Kidney glomerular epithelial cell (primary cell): ENCODE measurements around the gene GULP1.
"Not testable (repeated sequence)": the region's sequence is repeated elsewhere in the genome, so short reads cannot be mapped to it uniquely, and the experiment has no call there.

Experiments
- DNase-seq: peaks from one replicate; lab custom pipeline; 2025; lab: John Stamatoyannopoulos, UW

GULP1 gene

DNA sequence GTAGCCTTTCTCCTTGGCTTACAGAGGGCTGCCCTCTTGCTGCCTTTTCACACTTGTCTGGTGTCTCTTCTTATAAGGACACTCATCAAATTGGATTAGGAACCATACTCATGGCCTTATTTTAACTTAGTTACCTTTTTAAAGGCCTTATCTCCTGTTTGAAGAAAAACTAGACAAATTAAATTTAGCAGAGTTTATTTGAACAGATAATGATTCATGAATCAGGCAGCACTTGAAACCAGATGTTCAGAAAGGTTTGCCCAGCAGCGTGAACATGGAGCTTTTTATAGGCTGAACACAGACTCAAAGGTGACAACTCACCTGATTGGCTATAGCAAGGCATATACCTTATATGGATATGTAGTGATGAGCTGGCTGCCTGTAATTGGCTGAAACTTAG, 238.0 kb downstream of the GULP1 start:
- no peak for DNase-seq

DNA sequence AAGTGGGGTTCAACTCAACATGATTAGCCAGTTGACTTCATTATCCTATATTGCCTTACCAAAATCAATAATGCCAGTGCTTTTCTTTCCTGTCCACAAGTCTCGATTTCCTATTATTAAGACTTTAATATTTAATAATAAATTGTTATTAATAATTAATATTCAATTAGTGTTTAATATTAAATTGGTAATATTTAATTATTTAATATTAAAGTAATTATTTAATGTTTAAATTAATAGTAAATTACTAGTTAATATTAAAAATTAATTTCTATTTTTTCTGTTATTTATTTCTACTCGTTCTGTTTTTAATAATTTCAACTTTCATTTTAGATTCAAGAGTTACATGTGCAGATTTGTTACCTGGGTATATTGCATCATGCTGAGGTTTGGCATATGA, 243.2 kb downstream of the GULP1 start:
- DNase-seq, result no peak

DNA sequence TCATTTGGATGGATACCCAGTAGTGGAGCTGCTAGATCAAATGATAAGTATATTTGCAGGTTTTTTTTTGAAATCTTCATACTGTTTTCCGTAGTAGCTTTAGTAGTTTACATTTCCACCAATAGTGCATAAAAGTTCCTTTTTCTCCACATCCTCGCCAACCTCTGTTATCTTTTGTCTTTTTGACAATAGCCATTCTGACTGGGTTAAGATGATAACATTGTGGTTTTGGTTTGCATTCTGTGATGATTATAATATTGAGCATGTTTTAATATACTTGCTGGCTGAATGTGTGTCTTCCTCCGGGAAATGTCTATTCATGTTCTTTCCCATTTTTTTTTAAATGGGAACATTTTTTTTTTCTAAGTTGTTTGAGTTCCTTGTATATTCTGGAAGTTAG, 260.0 kb downstream of the GULP1 start:
- no peak for DNase-seq

DNA sequence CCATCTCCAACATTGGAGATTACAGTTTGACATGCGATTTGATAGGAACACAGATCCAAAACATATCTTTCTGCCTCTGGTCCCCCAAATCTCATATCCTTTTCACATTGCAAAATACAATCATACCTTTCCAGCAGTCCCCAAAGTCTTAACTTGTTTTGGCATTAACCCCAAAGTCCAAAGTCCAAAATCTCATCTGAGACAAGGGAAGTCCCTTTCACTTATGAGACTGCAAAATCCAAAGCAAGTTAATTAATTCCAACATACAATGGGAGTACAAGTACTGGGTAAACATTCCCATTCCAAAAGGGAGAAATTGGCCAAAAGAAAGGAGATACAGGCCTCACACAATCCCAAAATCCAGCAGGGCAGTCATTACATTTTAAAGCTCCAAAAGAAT, 265.4 kb downstream of the GULP1 start:
- no peak for DNase-seq

DNA sequence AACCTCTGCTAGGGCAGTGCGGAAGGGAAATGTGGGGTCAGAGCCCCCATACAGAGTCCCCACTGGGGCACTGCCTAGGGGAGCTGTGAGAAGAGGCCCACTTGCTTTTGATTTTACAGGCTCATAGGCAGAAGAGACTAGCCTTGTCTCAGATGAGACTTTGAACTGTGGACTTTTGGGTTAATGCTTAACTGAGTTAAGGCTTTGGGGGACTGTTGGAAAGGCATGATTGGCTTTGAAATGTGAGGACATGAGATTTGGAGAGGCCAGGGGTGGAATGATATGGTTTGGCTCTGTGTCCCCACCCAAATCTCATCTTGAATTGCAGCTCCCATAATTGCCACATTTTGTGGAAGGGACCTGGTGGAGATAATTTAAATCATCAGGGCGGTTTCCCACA, 267.8 kb downstream of the GULP1 start:
- DNase-seq, result not testable (repeated sequence)

DNA sequence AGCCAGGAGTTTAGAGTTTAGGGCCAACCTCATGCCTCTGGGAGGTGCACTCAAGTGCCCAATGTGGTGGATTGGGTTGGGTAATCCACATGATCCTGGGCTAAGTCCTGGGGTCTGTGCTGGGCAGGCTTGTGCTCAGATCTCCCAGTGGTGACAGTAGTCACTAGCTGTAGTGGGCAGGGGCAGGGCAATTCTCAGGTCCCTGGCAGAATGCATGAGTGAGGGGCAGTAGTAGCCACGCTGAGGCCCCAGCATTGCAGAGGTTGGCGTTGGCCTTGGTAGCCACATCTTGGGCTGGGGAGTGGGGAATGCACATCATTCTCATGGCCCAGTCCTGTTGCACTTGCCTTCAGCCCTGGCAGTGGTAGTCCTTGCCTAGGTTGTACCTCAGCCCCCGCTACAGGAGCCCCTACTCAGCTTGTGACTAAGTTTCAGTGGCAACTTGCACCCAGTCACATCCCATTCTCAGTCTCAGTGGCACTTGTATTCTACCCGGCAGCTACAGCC, 269.9 kb downstream of the GULP1 start:
- no peak for DNase-seq

DNA sequence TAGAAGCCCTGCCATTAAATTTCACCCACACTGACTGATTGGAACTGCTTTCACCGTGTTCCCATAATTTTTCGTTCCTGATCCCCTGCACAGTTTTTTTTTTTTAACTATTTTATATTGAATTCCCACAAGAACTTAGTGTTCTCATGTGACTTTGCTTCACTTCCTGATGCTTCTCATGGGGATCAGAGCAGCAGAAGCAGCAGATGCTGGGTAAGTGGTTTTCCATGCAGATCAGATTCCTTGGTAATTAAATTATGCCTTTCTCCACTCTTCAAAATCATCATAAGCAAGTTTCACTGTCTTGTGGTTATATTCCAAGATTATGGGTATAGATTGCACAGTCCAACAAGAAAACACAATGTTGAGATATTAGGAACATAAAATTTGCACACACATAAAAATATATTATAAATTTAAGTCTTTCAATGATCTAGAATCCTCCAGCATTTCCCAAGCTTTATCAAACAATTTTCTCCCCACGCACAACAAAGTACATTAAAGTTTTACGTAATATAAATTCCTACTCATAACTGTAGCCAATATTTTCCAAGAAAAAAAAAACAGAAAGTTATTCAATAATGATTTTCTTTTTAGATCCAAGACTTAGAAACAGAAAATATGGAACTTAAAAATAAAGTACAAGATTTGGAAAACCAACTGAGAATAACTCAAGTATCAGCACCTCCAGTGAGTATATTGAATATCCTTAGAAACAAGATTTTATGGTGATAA, 277.9 kb downstream of the GULP1 start:
- no peak for DNase-seq

DNA sequence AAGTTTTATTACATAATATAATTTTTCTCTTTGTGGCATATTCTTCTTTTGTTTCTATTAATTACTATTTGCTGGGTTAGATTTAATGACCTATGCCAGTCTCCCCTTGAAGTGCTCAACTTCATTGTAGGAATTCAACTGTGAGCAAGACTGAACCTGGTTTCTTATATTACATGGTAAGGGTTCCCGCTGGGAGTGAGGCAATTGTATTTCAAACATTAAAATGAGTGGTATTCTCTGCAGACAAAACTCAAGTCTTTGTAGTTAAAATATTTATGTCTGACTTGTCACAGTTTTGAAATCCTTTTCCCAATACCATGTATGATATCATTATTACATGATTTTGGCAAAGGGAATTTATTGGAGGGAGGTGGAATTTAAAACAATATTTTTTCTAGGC, 278.7 kb downstream of the GULP1 start:
- DNase-seq, result no peak

DNA sequence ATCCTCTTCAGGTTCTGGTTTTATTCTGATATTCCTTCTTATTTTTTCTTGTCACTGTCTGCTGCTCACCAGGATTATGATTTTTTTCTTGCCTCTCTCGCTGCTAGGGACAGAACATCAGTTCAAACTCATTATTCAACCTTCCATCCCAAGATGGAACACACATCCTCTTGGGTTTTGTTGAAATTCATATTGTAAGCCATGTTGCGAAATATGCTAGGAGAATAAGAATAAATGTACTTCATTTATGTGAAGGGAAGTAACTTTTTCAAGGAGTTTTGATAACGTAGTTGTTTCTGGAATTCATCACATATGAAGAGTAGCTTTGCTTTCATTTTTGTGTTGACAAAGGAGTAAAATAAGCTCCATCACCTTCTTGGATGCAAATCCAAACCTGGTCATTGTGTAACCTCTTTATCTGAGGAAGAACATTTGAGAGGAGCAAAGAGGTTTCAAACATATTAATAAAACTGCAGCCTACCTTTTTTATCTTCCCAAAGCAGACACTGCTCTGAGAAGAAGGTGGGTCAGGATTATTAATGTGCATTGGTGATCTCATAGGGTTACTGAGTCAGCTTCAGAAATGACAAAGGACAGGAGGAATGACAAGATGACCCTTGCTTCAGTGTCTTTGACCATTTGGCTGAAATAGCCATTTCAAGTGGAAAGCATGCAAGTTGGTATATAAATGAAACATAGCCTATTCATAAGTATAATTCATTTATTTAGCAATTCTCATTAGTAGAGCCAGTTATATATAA, 280.0 kb downstream of the GULP1 start:
- DNase-seq, result no peak

DNA sequence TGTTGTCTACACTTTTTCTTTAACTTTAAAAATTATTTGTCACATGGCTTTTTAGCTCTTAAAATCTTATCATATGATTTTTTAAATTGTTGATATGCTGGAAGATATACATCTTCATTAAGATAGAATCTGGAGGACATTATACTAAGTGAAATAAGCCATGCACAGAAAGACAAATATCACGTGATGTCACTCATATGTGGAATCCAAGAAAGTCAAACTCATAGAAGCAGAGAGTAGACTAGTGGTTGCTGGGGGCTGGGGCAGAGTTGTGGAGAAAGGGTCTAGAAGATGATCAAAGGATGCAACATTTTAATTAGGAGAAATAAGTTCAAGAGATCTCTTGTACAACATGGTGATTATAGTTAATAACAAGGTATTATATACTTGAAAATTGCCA, 280.9 kb downstream of the GULP1 start:
- DNase-seq, result no peak

DNA sequence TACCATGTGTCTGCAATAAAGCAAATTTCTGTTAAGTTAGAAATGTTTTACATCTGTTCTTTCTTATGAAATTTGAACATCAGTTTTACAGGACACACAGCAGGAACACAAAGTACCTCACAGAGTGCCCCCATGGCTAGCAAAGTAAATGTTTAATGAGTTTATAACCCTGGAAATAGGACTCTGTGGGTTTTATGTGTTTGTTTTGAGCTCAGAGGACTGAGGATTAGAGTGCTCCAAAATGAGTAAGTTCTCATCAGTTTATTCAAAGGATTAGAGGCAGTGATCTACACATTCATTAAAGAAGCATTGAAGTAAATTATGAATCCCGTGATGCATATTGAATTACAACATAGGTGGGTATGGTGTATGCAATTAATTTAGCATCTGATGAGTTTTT, 281.8 kb downstream of the GULP1 start:
- DNase-seq, result no peak

DNA sequence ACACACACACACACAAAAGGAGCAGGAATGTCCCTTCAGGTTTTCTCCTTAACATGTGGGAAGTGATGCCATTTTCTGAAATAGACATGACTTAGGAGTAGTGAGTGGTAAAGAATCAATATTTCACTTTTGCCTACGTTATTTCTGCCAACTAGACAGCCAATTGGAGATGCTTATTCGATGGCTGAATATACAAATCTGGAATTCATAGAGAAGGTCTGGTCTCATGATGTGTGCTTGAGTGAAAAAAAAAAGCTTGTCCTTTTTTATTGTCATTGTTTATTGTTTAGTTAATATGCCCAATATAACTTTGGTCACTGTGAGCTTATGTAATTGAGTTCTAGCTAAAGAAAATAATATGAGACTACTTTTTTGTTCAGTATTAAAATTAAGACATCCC, 284.3 kb downstream of the GULP1 start:
- no peak for DNase-seq

DNA sequence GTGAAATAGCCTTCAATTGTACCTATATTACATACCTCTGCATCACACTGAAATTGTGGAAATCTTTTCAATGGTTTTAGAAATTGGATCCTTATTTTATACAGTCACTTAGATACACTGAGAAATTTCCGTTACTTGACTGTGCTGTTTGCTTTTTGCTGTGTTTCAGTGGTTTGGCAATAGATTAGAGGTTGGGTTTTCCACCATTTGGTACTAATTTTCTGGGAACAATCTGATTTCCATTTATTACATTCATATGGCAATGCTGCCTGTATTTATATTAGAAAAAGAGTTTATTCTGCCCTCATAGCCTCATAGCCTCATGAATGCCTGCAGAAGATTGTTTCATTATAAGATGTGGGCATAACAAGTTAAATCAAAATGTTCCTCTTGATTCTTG, 285.0 kb downstream of the GULP1 start:
- DNase-seq, result no peak

DNA sequence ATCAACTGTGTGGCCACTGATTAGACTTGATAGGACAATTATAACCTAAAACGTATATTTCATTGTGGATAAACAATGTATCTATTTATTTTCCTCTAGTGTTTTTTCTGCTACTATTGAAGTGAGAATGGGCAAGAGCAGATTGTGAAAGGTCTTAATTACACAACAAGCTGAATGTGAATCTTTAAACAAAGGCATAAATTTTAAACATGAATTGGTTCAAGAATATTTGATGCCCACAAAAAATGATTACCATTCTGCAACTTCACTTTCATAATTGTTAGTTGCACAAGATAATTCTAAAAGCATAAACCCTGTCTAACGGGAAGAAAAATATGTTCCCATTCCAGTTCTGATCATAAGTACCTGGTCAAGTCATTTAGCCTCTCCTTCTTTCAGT, 285.6 kb downstream of the GULP1 start:
- DNase-seq, result no peak

DNA sequence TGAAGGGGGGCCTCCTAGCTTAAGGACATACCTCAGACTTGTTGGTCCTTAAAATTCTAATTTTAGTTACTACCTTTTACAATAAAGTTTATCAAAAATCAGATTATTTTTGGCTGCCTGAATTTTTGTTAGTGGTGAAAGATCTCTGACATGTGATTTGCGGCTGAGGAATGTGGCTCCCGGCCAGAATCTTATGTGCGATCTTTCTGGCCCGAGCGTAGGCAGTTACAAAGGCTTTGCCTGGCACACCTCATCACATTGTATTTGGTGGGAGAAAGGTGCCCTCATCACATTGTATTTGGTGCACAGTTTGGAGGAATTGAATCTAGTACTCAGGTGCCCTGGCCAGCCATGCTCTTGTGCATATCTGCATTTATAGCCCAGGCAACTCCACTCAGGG, 289.1 kb downstream of the GULP1 start:
- DNase-seq, result no peak

DNA sequence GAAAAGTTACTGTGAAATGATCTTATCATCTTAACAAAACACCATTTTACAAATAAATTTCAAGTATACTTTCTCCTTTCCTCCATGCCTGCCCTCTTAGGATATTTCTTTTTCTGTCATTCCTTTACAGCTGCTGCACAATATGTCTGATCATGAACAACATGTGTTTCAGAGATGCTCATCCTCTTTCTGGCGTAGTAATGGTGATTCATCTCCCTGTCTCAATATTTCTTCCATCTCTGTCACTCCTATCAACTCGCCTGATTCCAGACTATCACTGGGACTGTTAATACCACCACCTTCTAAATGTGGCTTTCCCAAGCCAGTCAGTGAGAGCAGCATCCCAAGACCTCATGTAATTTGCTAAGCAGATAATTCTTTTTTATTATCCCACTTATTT, 290.5 kb downstream of the GULP1 start:
- no peak for DNase-seq

DNA sequence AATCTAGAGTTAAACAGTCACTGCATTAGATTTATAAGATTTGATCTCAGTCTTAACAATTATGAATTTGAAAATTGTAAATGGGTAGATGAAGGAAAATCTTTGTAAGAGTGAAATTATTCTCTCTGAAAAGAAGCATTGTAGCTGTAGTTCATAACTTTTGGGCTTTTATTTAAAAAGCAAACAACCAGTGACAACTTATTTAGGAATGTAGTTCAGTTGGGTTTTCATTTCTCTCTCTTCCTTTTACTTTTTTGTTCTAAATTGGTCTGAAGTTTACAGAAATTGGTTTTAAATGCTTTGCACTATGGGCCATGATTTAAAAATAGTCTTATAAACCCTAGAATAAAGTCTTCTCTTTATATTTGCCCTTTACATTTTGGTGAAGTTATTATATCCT, 296.6 kb downstream of the GULP1 start:
- DNase-seq, result no peak

DNA sequence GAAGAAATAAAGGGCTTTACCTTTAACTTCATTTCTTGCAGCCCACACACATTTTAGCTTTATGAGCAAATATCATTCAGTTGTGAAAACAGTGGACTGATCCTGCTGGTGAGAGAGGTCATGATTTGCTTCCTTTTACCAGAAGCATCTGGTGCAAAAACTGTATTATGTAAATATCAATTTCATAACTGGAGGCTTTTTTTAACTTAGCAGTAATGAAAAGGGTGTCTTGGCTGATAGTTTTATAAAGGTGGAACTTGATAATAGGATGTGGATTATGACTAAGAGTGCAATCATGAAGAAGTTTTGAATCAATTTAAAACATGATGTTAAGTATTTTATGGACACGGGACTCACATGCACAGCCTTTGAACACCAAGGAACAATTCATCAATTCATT, 304.4 kb downstream of the GULP1 start:
- no peak for DNase-seq

DNA sequence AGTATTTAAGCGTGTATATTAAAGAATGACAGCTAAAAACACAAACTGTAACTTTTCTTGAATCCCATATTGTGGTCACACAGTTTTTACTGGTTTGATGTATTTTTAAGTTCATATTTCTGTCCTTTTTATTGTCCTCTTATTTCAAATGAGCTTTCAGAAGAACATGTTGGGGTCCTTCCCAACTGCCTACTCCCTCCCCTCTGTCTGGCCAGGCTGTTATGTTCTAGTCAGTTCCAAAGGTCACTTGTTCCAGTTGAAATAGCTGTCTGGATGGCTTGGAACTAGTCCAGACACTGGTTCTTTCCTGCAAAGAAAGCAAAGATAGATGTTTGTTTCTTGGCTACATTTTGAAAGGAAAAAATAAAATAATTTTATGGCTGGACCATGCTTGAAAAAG, 306.9 kb downstream of the GULP1 start:
- peak; percentile 24 for DNase-seq

DNA sequence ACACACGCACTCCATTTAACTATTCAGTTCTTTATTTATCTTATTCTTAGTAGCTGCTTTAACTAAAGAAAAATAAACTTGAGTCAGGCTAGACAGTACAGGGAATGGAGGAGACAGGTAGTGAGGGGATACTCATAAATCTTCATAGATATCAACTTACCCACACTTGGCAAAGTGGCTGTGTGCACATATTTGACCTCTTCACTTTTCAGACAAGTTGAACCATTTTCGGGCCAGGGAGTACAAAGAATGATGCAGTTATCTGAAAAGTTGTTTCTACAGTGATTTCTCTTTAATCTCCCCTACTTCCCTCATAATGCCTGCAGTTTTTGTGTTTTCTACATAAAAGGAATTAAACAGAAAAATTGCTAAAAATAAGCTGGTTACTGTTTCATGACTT, 307.5 kb downstream of the GULP1 start:
- DNase-seq, result peak; percentile 34

DNA sequence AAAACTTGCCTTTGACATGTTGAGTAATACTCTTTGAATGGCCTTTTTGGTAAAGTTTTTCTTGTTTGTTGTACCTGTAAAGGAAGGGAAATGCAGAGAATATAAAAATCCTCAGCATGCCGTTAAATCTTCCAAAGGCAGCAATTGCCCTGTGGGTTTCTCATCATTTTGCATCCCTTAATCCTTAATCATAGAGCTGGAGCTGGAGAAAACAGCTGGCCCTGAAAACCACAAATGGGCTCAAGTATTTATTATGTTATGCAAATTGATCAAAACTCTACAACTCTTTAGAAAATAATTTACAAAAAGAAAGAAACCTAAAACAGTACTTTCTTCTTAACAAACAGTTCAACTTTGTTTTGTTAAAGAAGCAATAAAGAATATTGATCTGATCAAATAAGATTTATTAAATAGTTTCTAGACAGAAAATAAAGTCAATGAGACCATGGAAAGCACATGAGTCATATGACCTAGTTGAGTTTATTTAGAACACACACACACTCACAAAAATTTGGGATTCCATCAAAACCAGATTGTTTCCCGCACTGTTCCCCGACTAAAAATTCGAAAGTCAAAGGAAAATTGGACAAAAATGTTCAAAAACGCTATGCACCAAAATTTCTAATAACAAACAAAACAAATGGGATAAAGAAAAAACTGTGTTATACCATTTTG, 309.0 kb downstream of the GULP1 start:
- no peak for DNase-seq

DNA sequence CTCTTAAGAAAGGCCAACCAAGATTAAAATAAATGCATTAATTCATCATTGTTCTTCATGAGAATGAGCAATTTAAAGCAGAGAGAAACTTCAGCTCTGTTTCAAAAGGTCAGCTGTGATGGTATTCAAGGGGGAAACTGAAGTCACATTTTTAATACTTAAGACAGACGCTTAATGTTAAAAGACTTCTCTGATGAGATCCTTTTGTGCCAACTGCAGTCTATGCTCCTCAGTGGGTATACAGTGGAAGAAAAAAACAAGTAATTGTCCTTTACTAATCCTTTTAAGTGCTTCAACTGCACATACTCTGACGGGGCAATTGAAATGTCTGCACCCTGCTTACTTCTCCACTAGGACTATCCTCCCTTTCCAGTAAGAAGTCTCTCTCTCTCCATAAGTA, 309.7 kb downstream of the GULP1 start:
- DNase-seq, result no peak

DNA sequence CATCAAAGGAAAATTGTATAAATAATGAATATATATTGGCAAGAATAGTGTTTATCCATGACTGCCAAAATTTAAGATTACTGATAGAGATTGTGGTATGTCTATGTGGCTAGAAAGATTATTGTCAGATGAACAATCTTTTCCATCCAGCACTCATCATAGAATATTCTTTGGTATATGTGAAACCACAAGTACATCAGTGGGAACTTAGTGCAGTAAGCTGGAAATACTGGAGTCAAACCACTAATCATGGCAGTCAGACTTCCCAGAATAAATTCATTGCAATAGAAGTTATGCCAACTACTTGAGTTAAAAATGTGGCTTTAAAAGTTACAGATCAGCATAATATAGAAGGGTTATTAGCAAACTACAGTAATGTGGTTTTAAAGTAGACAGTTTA, 310.3 kb downstream of the GULP1 start:
- DNase-seq, result no peak
